ENCODE results near the gene RNF41.

Gene RNF41

DNA sequence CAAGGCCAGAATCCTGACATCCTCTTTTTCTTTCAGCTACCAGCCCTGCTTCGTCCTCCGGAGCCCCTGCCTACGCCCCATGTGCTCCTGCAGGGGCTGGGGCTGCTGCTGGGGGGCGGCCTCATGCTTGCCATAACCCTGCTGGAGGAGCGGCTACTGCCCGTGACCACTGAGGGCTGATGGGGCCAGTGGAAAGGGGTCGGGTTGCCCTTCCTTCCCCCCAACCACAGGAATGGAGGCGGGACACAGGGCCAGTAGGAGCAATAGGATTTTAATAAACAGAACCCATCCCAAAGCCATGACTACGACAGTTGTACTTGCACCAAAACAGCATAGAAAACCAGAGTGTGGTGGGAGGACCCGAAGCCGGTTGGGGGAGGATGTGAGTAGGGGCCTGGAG is 15.8 kb upstream of the RNF41 start:
- H3K4me1 ChIP-seq (ENCODE audit: control extremely low read depth in 1 of 4, control insufficient read depth in 4 of 4, insufficient read depth in 4 of 4, low read length in 3 of 4), result peaks cover 0 to 3% (median 0%) of the 10 kb centered on the region in 4 experiments
- DNase-seq, result no peak
- WGBS (ENCODE audit: insufficient coverage), result 86% methylated on average over 7 of the region's 11 CpGs
- peaks cover 2 to 54% (median 30%) of the 10 kb centered on the region in 4 experiments for H3K36me3 ChIP-seq (ENCODE audit: control insufficient read depth in 4 of 4, insufficient read depth in 4 of 4, low read length in 3 of 4)
- ChIA-PET CTCF (interaction anchor here (0.9 to 2.8 kb wide), 7 partner anchors 10 to 109 kb away, joined by 3 to 9 read pairs (median 5); partner anchors contain the start of gene ESYT1), POLR2A (no interaction called here)
- no peaks in the 10 kb centered on the region for H3K9me3 ChIP-seq (ENCODE audit: control extremely low read depth in 1 of 5, control insufficient read depth in 4 of 5, insufficient read depth in 2 of 5, low read depth in 1 of 5, low read length in 4 of 5)
- H3K4me3 ChIP-seq (ENCODE audit: control insufficient read depth in 1 of 7, extremely low read depth in 1 of 7, insufficient read depth in 4 of 7, low read depth in 2 of 7, low read length in 6 of 7), result no peak overlapping the region
- no peak overlapping the region for H3K27ac ChIP-seq (ENCODE audit: insufficient read depth in 1 of 2, low read depth in 1 of 2, low read length in 2 of 2, poor library complexity in 1 of 2, severe bottlenecking in 2 of 2)
- H3K27me3 ChIP-seq (replicated peaks in 2 of 5; ENCODE audit: control insufficient read depth in 4 of 5, insufficient read depth in 5 of 5, low read length in 4 of 5), result no peaks in the 10 kb centered on the region

DNA sequence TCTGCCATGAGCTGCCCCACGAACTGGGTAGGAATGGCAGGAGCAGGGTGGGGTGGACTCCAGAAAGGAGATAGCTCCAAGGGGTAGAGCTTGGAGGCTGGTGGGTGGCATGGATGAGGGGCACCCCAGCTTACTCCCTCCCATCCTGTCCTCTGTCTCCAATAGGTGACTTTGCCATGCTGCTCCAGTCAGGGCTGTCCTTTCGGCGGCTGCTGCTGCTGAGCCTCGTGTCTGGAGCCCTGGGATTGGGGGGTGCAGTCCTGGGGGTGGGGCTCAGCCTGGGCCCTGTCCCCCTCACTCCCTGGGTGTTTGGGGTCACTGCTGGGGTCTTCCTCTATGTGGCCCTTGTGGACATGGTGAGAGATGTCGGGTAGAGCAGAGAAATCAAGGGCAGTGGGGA is 15.3 kb upstream of the RNF41 start:
- H3K36me3 ChIP-seq (ENCODE audit: control insufficient read depth in 4 of 4, insufficient read depth in 4 of 4, low read length in 3 of 4), result peaks cover 2 to 48% (median 27%) of the 10 kb centered on the region in 4 experiments
- CTCF ChIA-PET, result interaction anchor here (0.9 to 2.4 kb wide), 6 partner anchors 10 to 117 kb away, joined by 3 to 6 read pairs (median 4); no protein-coding TSS in a partner anchor

DNA sequence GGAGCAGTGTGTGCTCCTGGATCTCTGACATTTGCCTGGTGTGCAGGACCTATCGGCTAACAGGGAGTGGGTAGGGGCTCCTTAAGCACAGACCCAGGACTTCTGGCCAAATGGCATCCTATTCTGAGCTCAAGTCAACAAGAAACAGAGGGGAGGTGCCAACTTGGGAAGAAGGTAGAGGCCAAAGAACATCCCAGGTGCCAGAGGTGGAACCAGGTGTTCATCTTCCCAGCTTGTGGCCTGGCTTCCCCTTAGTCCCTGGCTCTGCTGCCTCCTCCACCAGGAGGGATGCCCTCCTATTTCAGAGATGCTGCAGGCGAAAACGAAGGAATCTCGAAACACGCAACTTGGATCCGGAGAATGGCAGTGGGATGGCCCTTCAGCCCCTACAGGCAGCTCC is 14.4 kb upstream of the RNF41 start:
- H3K9me3 ChIP-seq (ENCODE audit: control extremely low read depth in 1 of 5, control insufficient read depth in 4 of 5, insufficient read depth in 2 of 5, low read depth in 1 of 5, low read length in 4 of 5), result no peaks in the 10 kb centered on the region
- H3K27ac ChIP-seq (ENCODE audit: insufficient read depth in 1 of 2, low read depth in 1 of 2, low read length in 2 of 2, poor library complexity in 1 of 2, severe bottlenecking in 2 of 2), result no peak overlapping the region
- no peak for DNase-seq
- H3K4me1 ChIP-seq (ENCODE audit: control extremely low read depth in 1 of 4, control insufficient read depth in 4 of 4, insufficient read depth in 4 of 4, low read length in 3 of 4), result no peaks in the 10 kb centered on the region
- H3K4me3 ChIP-seq (ENCODE audit: control insufficient read depth in 1 of 7, extremely low read depth in 1 of 7, insufficient read depth in 4 of 7, low read depth in 2 of 7, low read length in 6 of 7), result no peak overlapping the region
- peaks cover 0 to 39% (median 23%) of the 10 kb centered on the region in 4 experiments for H3K36me3 ChIP-seq (ENCODE audit: control insufficient read depth in 4 of 4, insufficient read depth in 4 of 4, low read length in 3 of 4)
- ChIA-PET CTCF (interaction anchor here (1.0 to 2.4 kb wide), 8 partner anchors 10 to 228 kb away, joined by 3 to 6 read pairs (median 4); no protein-coding TSS in a partner anchor), POLR2A (interaction anchor here (0.7 to 0.9 kb wide), 2 partner anchors 12 to 18 kb away, joined by 3 read pairs; no protein-coding TSS in a partner anchor)
- 100% methylated on average over 6 of the region's 6 CpGs for WGBS (ENCODE audit: insufficient coverage)
- H3K27me3 ChIP-seq (replicated peaks in 2 of 5; ENCODE audit: control insufficient read depth in 4 of 5, insufficient read depth in 5 of 5, low read length in 4 of 5), result no peaks in the 10 kb centered on the region

More for the DNA sequence above, 15.3 kb upstream of the RNF41 start:
- Histone ChIP-seq H3K4me1 (ENCODE audit: control extremely low read depth in 1 of 4, control insufficient read depth in 4 of 4, insufficient read depth in 4 of 4, low read length in 3 of 4) (no peaks in the 10 kb centered on the region), H3K9me3 (ENCODE audit: control extremely low read depth in 1 of 5, control insufficient read depth in 4 of 5, insufficient read depth in 2 of 5, low read depth in 1 of 5, low read length in 4 of 5) (no peaks in the 10 kb centered on the region), H3K4me3 (ENCODE audit: control insufficient read depth in 1 of 7, extremely low read depth in 1 of 7, insufficient read depth in 4 of 7, low read depth in 2 of 7, low read length in 6 of 7) (no peak overlapping the region), H3K27me3 (replicated peaks in 2 of 5; ENCODE audit: control insufficient read depth in 4 of 5, insufficient read depth in 5 of 5, low read length in 4 of 5) (no peaks in the 10 kb centered on the region), H3K27ac (ENCODE audit: insufficient read depth in 1 of 2, low read depth in 1 of 2, low read length in 2 of 2, poor library complexity in 1 of 2, severe bottlenecking in 2 of 2) (no peak overlapping the region)
- POLR2A ChIA-PET, result no interaction called here
- DNase-seq, result no peak
- WGBS (ENCODE audit: insufficient coverage), result 85% methylated on average over 5 of the region's 5 CpGs

DNA sequence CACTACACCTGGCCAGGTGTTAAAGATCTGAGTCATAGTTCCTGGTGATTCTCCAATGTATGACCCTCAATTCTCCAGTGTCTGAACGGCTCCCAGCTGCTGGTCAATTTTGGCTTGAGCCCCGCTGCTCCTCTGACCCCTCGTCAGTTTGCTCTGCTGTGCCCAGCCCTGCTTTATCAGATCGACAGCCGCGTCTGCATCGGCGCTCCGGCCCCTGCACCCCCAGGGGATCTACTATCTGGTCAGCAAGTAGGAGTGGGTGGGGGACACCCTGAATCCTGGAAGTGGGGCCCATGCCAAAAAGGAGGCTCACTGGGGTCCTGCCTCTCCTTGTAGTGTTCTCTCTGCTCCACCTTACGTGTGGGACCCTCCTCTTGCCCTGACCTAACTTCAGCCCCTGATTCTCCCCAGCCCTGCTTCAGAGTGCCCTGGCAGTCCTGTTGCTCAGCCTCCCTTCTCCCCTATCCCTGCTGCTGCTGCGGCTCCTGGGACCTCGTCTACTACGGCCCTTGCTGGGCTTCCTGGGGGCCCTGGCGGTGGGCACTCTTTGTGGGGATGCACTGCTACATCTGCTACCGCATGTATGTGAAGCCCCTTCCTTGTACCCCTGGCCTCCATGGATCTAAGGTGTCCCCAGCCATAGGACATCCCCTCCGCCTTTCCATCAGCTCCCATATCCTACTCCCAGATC is 13.2 kb upstream of the RNF41 start:
- CTCF ChIA-PET, result interaction anchor here (1.2 to 1.7 kb wide), 3 partner anchors 12 to 44 kb away, joined by 3 to 5 read pairs (median 3); no protein-coding TSS in a partner anchor

DNA sequence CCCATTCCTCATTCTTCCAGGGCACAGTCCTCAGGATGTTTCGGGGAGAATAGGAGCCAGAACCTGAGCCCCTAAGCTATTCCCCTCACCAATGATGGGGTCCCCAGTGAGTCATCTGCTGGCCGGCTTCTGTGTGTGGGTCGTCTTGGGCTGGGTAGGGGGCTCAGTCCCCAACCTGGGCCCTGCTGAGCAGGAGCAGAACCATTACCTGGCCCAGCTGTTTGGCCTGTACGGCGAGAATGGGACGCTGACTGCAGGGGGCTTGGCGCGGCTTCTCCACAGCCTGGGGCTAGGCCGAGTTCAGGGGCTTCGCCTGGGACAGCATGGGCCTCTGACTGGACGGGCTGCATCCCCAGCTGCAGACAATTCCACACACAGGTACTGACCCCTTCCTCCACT is 9.5 kb upstream of the RNF41 start:
- no peak overlapping the region for H3K27ac ChIP-seq (ENCODE audit: insufficient read depth in 1 of 2, low read depth in 1 of 2, low read length in 2 of 2, poor library complexity in 1 of 2, severe bottlenecking in 2 of 2)
- no peaks in the 10 kb centered on the region for H3K27me3 ChIP-seq (replicated peaks in 2 of 5; ENCODE audit: control insufficient read depth in 4 of 5, insufficient read depth in 5 of 5, low read length in 4 of 5)
- no peaks in the 10 kb centered on the region for H3K4me1 ChIP-seq (ENCODE audit: control extremely low read depth in 1 of 4, control insufficient read depth in 4 of 4, insufficient read depth in 4 of 4, low read length in 3 of 4)
- CTCF ChIA-PET, result interaction anchor here (0.5 to 4.8 kb wide), 3 partner anchors 25 to 247 kb away, joined by 3 to 26 read pairs (median 3); no protein-coding TSS in a partner anchor
- H3K4me3 ChIP-seq (ENCODE audit: control insufficient read depth in 1 of 7, extremely low read depth in 1 of 7, insufficient read depth in 4 of 7, low read depth in 2 of 7, low read length in 6 of 7), result no peak overlapping the region
- DNase-seq, result no peak
- H3K9me3 ChIP-seq (ENCODE audit: control extremely low read depth in 1 of 5, control insufficient read depth in 4 of 5, insufficient read depth in 2 of 5, low read depth in 1 of 5, low read length in 4 of 5), result no peaks in the 10 kb centered on the region
- POLR2A ChIA-PET, result no interaction called here
- 97% methylated on average over 4 of the region's 11 CpGs for WGBS (ENCODE audit: insufficient coverage)
- peaks cover 0 to 10% (median 7%) of the 10 kb centered on the region in 4 experiments for H3K36me3 ChIP-seq (ENCODE audit: control insufficient read depth in 4 of 4, insufficient read depth in 4 of 4, low read length in 3 of 4)

More for the DNA sequence above, 13.2 kb upstream of the RNF41 start:
- no peaks in the 10 kb centered on the region for H3K27me3 ChIP-seq (replicated peaks in 2 of 5; ENCODE audit: control insufficient read depth in 4 of 5, insufficient read depth in 5 of 5, low read length in 4 of 5)
- no peaks in the 10 kb centered on the region for H3K9me3 ChIP-seq (ENCODE audit: control extremely low read depth in 1 of 5, control insufficient read depth in 4 of 5, insufficient read depth in 2 of 5, low read depth in 1 of 5, low read length in 4 of 5)
- no peak overlapping the region for H3K4me3 ChIP-seq (ENCODE audit: control insufficient read depth in 1 of 7, extremely low read depth in 1 of 7, insufficient read depth in 4 of 7, low read depth in 2 of 7, low read length in 6 of 7)
- H3K27ac ChIP-seq (ENCODE audit: insufficient read depth in 1 of 2, low read depth in 1 of 2, low read length in 2 of 2, poor library complexity in 1 of 2, severe bottlenecking in 2 of 2), result no peak overlapping the region
- WGBS (ENCODE audit: insufficient coverage), result 93% methylated on average over 15 of the region's 16 CpGs
- POLR2A ChIA-PET, result no interaction called here
- peaks cover 0 to 30% (median 20%) of the 10 kb centered on the region in 4 experiments for H3K36me3 ChIP-seq (ENCODE audit: control insufficient read depth in 4 of 4, insufficient read depth in 4 of 4, low read length in 3 of 4)
- DNase-seq, result no peak
- H3K4me1 ChIP-seq (ENCODE audit: control extremely low read depth in 1 of 4, control insufficient read depth in 4 of 4, insufficient read depth in 4 of 4, low read length in 3 of 4), result no peaks in the 10 kb centered on the region

DNA sequence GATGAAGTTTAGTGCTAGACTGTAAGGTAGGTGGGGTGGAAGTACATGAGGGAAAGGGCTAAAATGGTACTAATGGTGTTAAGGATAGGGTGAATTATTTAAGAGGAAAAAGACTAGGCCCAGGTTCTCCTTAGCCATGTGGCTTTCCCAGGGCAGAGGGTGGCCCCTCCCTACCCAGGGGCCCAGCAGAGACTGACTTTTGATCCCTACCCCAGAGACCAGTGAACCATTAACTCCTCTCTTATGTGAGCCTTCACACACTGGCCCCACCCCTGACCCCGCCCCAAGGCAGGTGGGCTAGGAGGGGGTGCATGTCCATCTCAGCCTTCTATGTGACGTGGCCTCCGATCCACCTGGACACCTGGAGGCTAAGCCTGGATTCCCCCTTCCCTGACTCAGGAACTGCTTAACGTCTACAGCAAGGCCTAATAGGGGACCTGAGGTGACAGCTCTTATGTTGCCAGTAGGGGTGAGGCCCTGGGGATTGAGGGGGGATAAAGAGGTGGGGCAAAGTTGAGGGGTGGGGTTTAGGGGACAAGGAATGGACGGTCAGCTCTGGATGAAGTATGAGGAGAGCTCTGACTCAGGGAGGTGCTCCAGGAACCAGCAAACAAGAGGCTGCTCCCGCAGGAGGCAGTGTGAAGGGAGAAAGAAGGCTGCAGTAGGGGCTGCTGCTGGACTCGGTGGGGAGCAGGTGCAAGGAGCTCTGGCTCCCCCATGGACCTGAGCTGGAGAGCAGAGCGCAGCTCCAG is 8.9 kb upstream of the RNF41 start:
- Histone ChIP-seq H3K9me3 (ENCODE audit: control extremely low read depth in 1 of 5, control insufficient read depth in 4 of 5, insufficient read depth in 2 of 5, low read depth in 1 of 5, low read length in 4 of 5) (no peaks in the 10 kb centered on the region), H3K36me3 (ENCODE audit: control insufficient read depth in 4 of 4, insufficient read depth in 4 of 4, low read length in 3 of 4) (peaks cover 0 to 9% (median 7%) of the 10 kb centered on the region in 4 experiments), H3K27ac (ENCODE audit: insufficient read depth in 1 of 2, low read depth in 1 of 2, low read length in 2 of 2, poor library complexity in 1 of 2, severe bottlenecking in 2 of 2) (no peak overlapping the region), H3K4me1 (ENCODE audit: control extremely low read depth in 1 of 4, control insufficient read depth in 4 of 4, insufficient read depth in 4 of 4, low read length in 3 of 4) (no peaks in the 10 kb centered on the region), H3K4me3 (ENCODE audit: control insufficient read depth in 1 of 7, extremely low read depth in 1 of 7, insufficient read depth in 4 of 7, low read depth in 2 of 7, low read length in 6 of 7) (no peak overlapping the region), H3K27me3 (replicated peaks in 2 of 5; ENCODE audit: control insufficient read depth in 4 of 5, insufficient read depth in 5 of 5, low read length in 4 of 5) (no peaks in the 10 kb centered on the region)
- WGBS (ENCODE audit: insufficient coverage), result 91% methylated on average over 5 of the region's 8 CpGs
- POLR2A ChIA-PET, result interaction anchor here (0.6 kb wide), 1 partner anchor 183 kb away, joined by 7 read pairs; no protein-coding TSS in a partner anchor
- DNase-seq, result no peak
- CTCF ChIA-PET, result interaction anchor here (1.1 to 4.8 kb wide), 3 partner anchors 24 to 41 kb away, joined by 3 to 26 read pairs (median 3); partner anchors contain the start of gene ANKRD52

Data from common myeloid progenitor, CD34-positive (primary cell).